Spinal cord (tissue), 10 donors: ENCODE results near the gene TMEM186. TPM values are rescaled to one million over a fixed set of nuclear protein-coding genes. Genes with fewer than 3 reads are reported as not detected.
"Not testable (repeated sequence)": the region's sequence is repeated elsewhere in the genome, so short reads cannot be mapped to it uniquely, and the experiment has no call there.

Source experiments
- DNase-seq, 6 donors: peaks; one replicate each; pipeline versions ENCODE4 v3.0.0 to v3.0.0-alpha.2; 2013 to 2015; ENCODE audit warnings: low spot score in 6 of 6, low read depth in 4 of 6
- H3K27ac ChIP-seq: one replicate; pipeline ENCODE4 v1.5.1; 2013; ENCODE audit warnings: low read depth, low read length, control low read depth
- H3K27me3 ChIP-seq: one replicate; pipeline ENCODE4 v1.6.1; 2013; ENCODE audit warnings: low read length; ENCODE audit not compliant: control insufficient read depth, insufficient read depth
- H3K36me3 ChIP-seq: one replicate; pipeline ENCODE4 v1.6.1; 2013; ENCODE audit warnings: low read length; ENCODE audit not compliant: control insufficient read depth, insufficient read depth
- H3K4me1 ChIP-seq: one replicate; pipeline ENCODE4 v1.6.1; 2013; ENCODE audit warnings: low read length; ENCODE audit not compliant: control insufficient read depth, insufficient read depth
- H3K4me3 ChIP-seq: one replicate; pipeline ENCODE4 v1.5.1; 2013; ENCODE audit warnings: low read depth, low read length, control low read depth
- H3K9me3 ChIP-seq: one replicate; pipeline ENCODE4 v1.6.1; 2013; ENCODE audit warnings: low read length; ENCODE audit not compliant: control insufficient read depth, insufficient read depth
- WGBS: methylation state at CpG from one replicate; pipeline ENCODE4 v1.1.5; 2013; ENCODE audit warnings: missing lambda C conversion rate; ENCODE audit not compliant: insufficient coverage; 5-methylcytosine and 5-hydroxymethylcytosine counted together
- polyA plus RNA-seq, 2 donors: library from polyadenylated mRNA; unstranded; fragments of 120-200 nt; gene quantifications; one replicate each; pipeline ENCODE4 v1.2.1, GENCODE V29; 2013; ENCODE audit not compliant: insufficient read length in 2 of 2
- total RNA-seq, 2 donors: library from RNA; depleted of rRNA in 1 of 2; stranded (reverse); fragments of 120-200 nt in 1 of 2; fragments of >200 nt in 1 of 2; gene quantifications; one replicate each; pipeline versions ENCODE4 v1.2.3 to v1.2.4, GENCODE V29; 2013 to 2014
- donor health status: healthy.

Gene TMEM186
- total and polyA plus RNA-seq, 4 donors: 7.6 to 14.2 (median 9.8) TPM

DNA sequence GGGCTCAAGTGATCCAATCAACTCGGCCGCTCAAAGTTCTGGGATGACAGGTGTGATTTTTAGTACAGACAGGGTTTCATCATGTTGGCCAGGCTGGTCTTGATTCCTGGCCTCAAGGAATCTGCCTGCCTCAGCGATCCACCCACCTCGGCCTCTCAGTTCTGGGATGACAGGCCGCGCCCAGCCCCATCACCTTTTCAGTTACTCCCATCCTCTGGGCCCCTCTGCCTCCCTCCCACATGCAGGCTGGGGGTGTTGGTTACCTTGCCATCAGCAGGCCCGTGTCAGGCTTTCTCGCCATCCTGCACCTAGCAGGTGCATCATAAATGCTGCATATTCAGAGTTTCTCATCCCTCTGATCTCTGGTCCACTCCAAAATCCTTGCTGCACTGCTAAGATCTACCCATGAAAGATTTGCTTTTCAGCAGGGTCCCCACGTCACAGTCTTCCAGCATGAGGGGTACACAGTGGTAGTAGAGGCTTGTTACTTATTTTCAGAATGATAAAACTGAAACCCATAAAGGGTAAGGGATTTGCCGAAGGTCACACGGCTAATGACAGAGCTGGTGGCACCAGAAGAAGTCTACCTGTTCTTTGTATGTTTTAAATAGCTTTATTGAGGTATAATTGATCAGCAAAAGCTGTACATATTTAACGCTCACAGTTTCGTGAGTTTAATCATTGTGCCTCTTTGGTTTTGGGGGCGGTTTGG lies 16.8 kb upstream of the TMEM186 start:
- H3K4me1 ChIP-seq: no peaks in the 10 kb centered on the region
- no peak overlapping the region for H3K27ac ChIP-seq
- 88% methylated on average over 9 of the region's 14 CpGs for WGBS
- H3K4me3 ChIP-seq: no peak overlapping the region
- no peaks in the 10 kb centered on the region for H3K27me3 ChIP-seq
- DNase-seq: no peak
- H3K36me3 ChIP-seq: peaks cover 33% of the 10 kb centered on the region
- H3K9me3 ChIP-seq: no peaks in the 10 kb centered on the region

DNA sequence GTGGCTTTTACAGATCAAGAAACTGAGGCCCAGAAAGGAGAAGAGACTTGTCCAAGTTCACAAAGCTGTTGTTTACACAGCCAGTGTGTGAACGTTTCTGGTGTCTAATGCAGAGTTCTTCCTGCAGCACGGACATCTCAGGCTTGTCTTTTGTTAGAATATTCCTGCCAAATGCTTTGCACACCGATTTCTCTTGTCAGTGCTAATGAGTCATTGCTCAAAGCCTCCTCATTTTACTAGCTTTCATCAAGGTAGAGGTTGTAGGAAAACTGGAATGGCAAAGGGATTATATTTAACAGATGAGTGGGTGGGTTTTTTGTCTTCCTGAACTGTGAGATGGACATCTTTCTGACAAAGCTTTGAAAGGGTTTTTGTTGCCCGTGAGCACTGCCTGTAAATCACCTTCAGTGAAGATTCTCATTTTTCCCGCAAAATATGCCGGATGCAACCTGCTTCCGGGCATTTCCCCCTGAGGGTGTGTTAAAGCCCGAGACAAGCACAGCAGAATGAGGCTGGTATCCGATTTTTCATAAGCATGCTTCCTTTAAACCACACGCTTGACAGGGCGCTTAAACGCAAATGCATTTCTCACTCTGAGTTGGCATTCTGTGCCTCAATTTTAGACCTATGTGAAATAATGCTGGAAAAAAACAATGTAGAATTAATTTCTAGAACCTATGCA lies 14.9 kb upstream of the TMEM186 start:
- no peak overlapping the region for H3K4me3 ChIP-seq
- H3K9me3 ChIP-seq: no peaks in the 10 kb centered on the region
- H3K36me3 ChIP-seq: peaks cover 42% of the 10 kb centered on the region
- peak in 1 of 6 donors; percentile 12 for DNase-seq
- no peaks in the 10 kb centered on the region for H3K4me1 ChIP-seq
- WGBS: 50% methylated on average over 6 of the region's 12 CpGs
- H3K27ac ChIP-seq: no peak overlapping the region
- H3K27me3 ChIP-seq: no peaks in the 10 kb centered on the region

DNA sequence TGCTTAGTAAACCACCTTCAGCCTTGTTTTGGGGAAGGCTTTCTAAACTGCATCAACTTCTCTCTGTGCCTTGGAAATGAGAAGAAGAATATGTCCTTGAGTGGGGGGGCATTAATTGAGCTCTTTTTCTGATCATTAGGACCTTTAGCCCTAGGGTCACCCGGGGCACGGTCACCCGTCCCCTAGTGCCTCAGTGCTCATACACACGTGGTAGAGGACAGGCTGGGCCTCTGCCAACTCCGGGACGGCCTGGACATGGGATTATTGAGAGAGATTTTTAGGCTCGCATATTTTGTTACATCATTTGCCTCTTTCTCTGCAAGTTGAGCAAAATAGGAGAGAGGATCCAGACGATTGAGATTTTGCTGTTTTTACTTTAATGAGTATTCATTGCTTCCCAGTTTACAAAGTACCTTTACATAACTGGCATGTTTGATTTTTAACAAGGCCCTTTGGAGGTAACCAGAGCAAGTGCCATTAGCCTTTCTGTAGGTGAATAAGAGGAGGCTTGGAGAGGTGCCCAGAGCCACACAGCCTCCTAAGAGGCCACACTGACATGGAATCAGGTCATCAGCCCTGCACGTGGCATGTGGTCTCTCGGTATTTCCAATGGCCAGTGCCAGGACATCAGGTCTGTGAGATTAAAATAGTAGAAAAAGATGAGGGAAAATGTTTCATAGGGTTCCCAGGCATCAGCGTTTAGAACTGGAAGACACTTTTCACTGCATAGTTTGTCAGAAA lies 11.3 kb upstream of the TMEM186 start:
- Histone ChIP-seq H3K27me3 (no peaks in the 10 kb centered on the region), H3K9me3 (no peaks in the 10 kb centered on the region), H3K27ac (no peak overlapping the region), H3K36me3 (peaks cover 46% of the 10 kb centered on the region), H3K4me1 (no peaks in the 10 kb centered on the region), H3K4me3 (no peak overlapping the region)
- DNase-seq: no peak
- 82% methylated on average over 7 of the region's 11 CpGs for WGBS

DNA sequence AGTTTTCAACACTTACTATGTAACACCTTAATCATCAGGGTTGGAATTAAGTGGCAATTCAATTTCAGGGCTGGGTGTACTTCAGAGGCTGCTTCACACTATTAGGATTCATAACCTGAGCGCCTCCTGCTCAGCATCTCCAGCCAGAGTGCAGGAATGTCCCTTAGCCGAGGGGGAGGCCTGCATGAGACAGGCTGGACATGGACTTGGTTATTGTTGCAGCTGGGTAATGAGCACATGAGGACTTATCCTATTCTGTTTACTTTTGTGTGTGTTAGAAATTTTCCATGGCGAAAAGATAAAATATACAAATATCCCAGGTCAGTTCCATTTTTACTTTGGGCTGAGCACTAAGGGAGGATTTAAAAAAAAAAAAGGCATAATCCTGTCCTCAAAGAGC lies 10.6 kb upstream of the TMEM186 start:
- Histone ChIP-seq H3K36me3 (peaks cover 41% of the 10 kb centered on the region), H3K27me3 (no peaks in the 10 kb centered on the region), H3K9me3 (no peaks in the 10 kb centered on the region), H3K4me1 (no peaks in the 10 kb centered on the region), H3K4me3 (no peak overlapping the region), H3K27ac (no peak overlapping the region)
- DNase-seq: no peak
- no CpG with 5 or more reads among the region's 3 CpGs for WGBS

DNA sequence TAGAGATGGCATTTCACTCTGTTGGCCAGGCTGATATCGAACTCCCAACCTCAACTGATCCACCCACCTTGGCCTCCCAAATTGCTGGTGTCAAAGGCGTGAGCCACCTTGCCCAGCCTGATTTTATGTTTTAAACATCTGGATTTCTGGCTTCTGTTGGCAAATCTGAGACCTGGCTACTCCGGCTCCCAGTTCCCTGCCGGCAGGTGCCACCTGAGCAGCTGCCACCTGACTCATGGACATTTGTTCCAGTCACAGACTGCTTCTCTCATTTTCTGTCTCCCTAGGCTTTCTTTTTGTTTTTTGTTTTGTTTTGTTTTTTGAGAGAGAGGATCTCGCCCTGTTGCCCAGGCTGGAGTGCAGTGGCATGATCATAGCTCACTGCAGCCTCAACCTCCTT lies 9.8 kb upstream of the TMEM186 start:
- H3K36me3 ChIP-seq: peaks cover 44% of the 10 kb centered on the region
- 100% methylated on average over 3 of the region's 5 CpGs for WGBS
- DNase-seq: no peak
- H3K4me1 ChIP-seq: no peaks in the 10 kb centered on the region
- no peaks in the 10 kb centered on the region for H3K9me3 ChIP-seq
- H3K27me3 ChIP-seq: no peaks in the 10 kb centered on the region
- H3K27ac ChIP-seq: no peak overlapping the region
- H3K4me3 ChIP-seq: no peak overlapping the region

DNA sequence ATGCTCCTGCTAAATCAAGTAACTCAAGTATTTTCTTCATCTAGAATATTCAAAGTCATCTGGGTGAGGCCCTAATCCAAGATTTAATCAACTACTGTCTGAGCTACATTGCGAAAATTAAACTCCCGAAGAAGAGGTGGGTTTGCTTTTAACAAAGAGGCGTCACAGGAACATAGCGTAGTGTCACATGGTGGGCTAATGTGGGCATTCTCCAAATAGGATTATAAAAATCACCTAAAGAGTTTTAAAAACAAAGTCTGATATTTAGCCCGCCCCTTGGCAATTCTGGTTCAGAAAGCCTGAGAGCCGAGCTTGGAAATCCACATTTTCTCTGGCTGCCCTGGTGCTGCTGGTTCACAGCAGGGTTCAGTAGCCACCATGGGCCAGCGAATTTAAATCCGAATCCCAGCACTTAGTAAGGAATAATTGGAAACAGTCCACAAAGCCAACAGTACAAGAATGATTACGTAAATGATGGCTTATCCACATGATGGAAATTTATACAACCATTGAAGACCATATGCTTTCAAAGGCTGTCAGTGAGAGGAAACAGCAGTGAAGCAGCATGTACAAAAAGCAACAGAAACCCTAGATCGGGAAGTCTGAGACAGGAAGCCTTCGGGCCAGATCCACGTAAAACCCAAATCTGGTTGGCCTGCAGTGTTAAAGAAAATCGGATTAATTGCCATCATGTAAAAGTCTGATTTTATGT lies 9.0 kb upstream of the TMEM186 start:
- Histone ChIP-seq H3K4me1 (no peaks in the 10 kb centered on the region), H3K36me3 (peaks cover 49% of the 10 kb centered on the region), H3K4me3 (no peak overlapping the region), H3K27ac (no peak overlapping the region), H3K9me3 (no peaks in the 10 kb centered on the region), H3K27me3 (no peaks in the 10 kb centered on the region)
- peak in 1 of 6 donors; percentile 81 for DNase-seq
- WGBS: 79% methylated on average over 6 of the region's 13 CpGs

DNA sequence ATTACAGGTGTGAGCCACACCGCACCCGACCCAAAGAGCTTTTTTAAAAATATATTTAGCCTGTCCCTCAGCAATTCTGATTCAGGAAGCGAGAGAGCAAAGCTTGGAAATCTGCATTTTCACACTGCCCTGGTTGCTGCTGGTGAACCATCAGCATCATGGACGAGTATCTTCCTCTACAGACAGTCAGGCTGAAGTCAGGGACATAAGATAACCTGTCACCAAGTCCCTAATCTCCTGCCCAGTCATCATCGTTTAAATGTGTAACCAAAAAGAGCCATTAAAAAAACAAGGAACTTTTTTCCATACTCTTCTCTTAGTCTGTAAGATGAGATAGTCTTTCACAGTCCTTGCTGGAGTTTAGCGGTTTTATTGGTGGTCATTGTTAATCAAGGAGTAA lies 6.9 kb upstream of the TMEM186 start:
- H3K4me3 ChIP-seq: no peak overlapping the region
- no peaks in the 10 kb centered on the region for H3K27me3 ChIP-seq
- WGBS: 98% methylated on average over 5 of the region's 6 CpGs
- no peak overlapping the region for H3K27ac ChIP-seq
- DNase-seq: no peak
- peaks cover 41% of the 10 kb centered on the region for H3K36me3 ChIP-seq
- no peaks in the 10 kb centered on the region for H3K9me3 ChIP-seq
- H3K4me1 ChIP-seq: no peaks in the 10 kb centered on the region

DNA sequence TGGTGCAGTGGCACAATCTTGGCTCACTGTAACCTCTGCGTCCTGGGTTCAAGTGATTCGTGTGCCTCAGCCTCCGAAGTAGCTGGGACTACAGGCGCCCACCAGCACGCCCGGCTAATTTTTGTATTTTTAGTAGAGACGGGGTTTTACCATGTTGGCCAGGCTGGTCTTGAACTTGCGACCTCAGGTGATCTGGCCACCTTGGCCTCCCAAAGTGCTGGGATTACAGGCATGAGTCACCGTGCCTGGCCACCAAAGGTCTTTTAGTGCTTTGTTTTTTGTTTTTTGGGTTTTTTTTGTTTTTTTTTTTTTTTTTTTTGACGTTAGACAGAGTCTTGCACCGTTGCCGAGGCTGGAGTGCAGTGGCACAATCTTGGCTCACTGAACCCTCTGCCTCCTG lies 6.3 kb upstream of the TMEM186 start:
- not testable (repeated sequence) for H3K4me1 ChIP-seq, DNase-seq, H3K27me3 ChIP-seq, H3K9me3 ChIP-seq, H3K27ac ChIP-seq, H3K4me3 ChIP-seq
- peaks cover 36% of the 10 kb centered on the region for H3K36me3 ChIP-seq
- 94% methylated on average over 11 of the region's 12 CpGs for WGBS

DNA sequence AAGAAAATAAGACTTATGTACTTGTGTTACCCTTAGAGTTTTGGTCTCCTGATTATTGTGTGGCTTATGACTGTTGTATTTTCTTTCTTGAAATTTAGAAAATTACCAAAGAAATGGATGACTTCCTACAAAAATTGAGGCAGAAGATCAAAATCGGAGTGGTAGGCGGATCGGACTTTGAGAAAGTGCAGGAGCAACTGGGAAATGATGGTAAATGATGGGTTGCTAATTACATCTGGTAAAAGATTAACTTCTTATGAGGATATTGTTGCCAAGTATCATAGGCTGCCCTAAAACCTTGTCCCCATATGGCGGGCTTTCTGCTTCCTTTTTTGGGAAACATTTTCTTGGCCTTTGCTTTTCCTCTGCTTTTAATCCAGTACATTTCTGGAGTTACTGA lies 4.3 kb upstream of the TMEM186 start:
- 95% methylated on average over 3 of the region's 4 CpGs for WGBS
- Histone ChIP-seq H3K4me1 (peaks cover 9% of the 10 kb centered on the region), H3K27me3 (no peaks in the 10 kb centered on the region), H3K4me3 (no peak overlapping the region), H3K9me3 (no peaks in the 10 kb centered on the region), H3K36me3 (peaks cover 26% of the 10 kb centered on the region), H3K27ac (no peak overlapping the region)
- no peak for DNase-seq
